Uterus (tissue), 4 donors: Measurements from ENCODE around the gene NDST4. TPM values are rescaled to one million over a fixed set of nuclear protein-coding genes. Genes with fewer than 3 reads are reported as not detected.

Experiments
- DNase-seq, 2 donors: peaks; one replicate each; pipeline ENCODE4 v3.0.0-alpha.2; 2019 to 2020
- H3K27ac ChIP-seq, 2 donors: fragments of 200-600 bp; sonication (generic); 1 replicate in 1 of 2; 2 replicates in 1 of 2; pipeline ENCODE4 v1.5.1; 2016 to 2018
- H3K27me3 ChIP-seq, 2 donors: fragments of 200-600 bp; sonication (generic); one replicate each; pipeline ENCODE4 v1.5.1; 2018 to 2019; ENCODE audit warnings: control low read depth in 1 of 2
- H3K36me3 ChIP-seq, 2 donors: fragments of 200-600 bp; sonication (generic); one replicate each; pipeline ENCODE4 v1.5.1; 2019; ENCODE audit warnings: control low read depth in 1 of 2
- H3K4me1 ChIP-seq, 2 donors: fragments of 200-600 bp; sonication (generic); one replicate each; pipeline ENCODE4 v1.5.1; 2018 to 2019; ENCODE audit warnings: control low read depth in 1 of 2
- H3K4me3 ChIP-seq, 2 donors: fragments of 200-600 bp; sonication (generic); 1 replicate in 1 of 2; 2 replicates in 1 of 2; pipeline ENCODE4 v1.5.1; 2018 to 2019; ENCODE audit warnings: mild to moderate bottlenecking in 1 of 2
- H3K9me3 ChIP-seq, 2 donors: fragments of 200-600 bp; sonication (generic); one replicate each; pipeline ENCODE4 v1.5.1; 2019; ENCODE audit warnings: control low read depth in 1 of 2
- POLR2A ChIP-seq, 2 donors: fragments of 450-650 bp; IDR thresholded peaks; one replicate each; pipeline ENCODE4 v1.6.1; 2016; ENCODE audit warnings: antibody characterized with exemption in 2 of 2, mild to moderate bottlenecking in 1 of 2, moderate library complexity in 1 of 2
- intact Hi-C: fragments of 100-400 bp; cut with DNase I; formaldehyde crosslinking; loops from one replicate; pipeline ENCODE4 v1.15.1; 2023; ENCODE audit warnings: low total_unique reads
- total RNA-seq, 4 donors: library from RNA; depleted of rRNA in 3 of 4; stranded (reverse); fragments of >200 nt in 3 of 4; gene quantifications; one replicate each; pipeline versions ENCODE4 v1.1.0 to v1.2.4, GENCODE V29; 2014 to 2023
- TF ChIP-seq, protein P1 (sequence below), 4 experiments: fragments of 200-600 bp in 2 of 4; fragments of 450-650 bp in 2 of 4; sonication (generic) in 2 of 4; IDR thresholded peaks; one replicate each; pipeline ENCODE4 v1.5.1; 2016 to 2019; ENCODE audit warnings: antibody characterized with exemption in 4 of 4, mild to moderate bottlenecking in 2 of 4, moderate library complexity in 1 of 4
- donor health status: DM: yes; HTN: yes; CAD: no.

Gene NDST4
- total RNA-seq, 4 donors from 2014 or later: 1.5 to 7.4 TPM; not detected in 2

DNA sequence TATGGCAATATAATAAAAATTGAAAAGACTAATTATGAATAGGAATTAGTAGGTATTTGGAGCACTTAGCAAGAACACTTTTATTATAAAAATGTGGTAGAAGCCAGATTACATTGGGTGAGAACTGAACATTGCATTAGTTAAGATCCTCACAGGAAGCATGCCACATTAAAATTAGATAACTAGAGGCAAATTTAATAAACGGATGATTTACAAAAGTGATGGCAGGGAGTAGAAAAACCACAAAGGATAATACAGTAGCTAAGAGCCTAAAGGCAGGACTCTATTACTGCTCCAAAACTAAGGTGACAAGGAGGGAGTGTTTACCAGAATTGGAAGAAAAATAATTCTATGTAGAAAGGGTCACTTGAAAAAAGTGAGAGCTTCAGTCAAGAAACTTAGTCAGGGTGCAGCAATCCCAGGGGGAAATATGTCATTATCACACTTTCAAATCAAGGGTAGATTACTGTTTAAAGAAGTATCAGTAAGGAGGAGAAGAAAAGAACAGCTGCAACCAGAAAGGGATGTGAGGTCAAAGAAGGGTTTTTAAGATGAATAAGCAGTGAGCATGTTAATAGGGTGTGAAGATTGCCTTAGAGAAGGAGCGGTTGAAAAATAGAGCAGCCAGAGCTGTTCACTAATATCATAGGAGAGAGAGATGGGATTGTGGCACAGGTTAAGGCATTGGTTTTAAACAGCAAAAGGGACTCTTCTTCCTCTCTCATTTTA, 84.6 kb downstream of the NDST4 start:
- Histone ChIP-seq H3K4me1 (no peaks in the 10 kb centered on the region), H3K9me3 (no peaks in the 10 kb centered on the region), H3K4me3 (no peak overlapping the region), H3K27ac (no peak overlapping the region), H3K36me3 (no peaks in the 10 kb centered on the region), H3K27me3 (no peaks in the 10 kb centered on the region)
- TF ChIP-seq, protein P1, sequence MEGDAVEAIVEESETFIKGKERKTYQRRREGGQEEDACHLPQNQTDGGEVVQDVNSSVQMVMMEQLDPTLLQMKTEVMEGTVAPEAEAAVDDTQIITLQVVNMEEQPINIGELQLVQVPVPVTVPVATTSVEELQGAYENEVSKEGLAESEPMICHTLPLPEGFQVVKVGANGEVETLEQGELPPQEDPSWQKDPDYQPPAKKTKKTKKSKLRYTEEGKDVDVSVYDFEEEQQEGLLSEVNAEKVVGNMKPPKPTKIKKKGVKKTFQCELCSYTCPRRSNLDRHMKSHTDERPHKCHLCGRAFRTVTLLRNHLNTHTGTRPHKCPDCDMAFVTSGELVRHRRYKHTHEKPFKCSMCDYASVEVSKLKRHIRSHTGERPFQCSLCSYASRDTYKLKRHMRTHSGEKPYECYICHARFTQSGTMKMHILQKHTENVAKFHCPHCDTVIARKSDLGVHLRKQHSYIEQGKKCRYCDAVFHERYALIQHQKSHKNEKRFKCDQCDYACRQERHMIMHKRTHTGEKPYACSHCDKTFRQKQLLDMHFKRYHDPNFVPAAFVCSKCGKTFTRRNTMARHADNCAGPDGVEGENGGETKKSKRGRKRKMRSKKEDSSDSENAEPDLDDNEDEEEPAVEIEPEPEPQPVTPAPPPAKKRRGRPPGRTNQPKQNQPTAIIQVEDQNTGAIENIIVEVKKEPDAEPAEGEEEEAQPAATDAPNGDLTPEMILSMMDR (IDR thresholded peaks at IDR 0.05): no peak
- TF ChIP-seq POLR2A (IDR thresholded peaks at IDR 0.05): no peak
- intact Hi-C loops: no loop called here
- no peak for DNase-seq

DNA sequence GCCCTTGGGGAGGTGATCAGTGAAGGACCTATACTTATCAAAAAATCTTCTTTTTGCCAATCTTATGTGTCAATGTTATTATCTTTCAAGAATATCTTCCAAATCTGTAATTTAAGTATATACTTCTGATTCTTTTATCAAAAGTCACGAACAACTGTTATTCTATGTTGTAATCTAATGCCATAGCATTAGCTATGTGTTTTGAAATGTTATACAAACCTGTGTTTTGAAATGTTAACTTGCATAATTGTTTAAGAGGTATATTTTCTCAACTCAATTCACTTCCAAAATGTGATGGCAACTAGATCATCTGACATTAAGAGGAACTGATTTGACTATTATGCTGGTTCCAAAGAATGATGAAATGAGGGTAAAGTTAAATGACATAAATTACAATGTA, 113.5 kb downstream of the NDST4 start:
- no peak overlapping the region for H3K27ac ChIP-seq
- no peaks in the 10 kb centered on the region for H3K36me3 ChIP-seq
- DNase-seq: no peak
- no peaks in the 10 kb centered on the region for H3K4me1 ChIP-seq
- H3K27me3 ChIP-seq: no peaks in the 10 kb centered on the region
- intact Hi-C loops: no loop called here
- no peak overlapping the region for H3K4me3 ChIP-seq
- TF ChIP-seq, protein P1 (IDR thresholded peaks at IDR 0.05): no peak
- TF ChIP-seq POLR2A (IDR thresholded peaks at IDR 0.05): no peak
- no peaks in the 10 kb centered on the region for H3K9me3 ChIP-seq

DNA sequence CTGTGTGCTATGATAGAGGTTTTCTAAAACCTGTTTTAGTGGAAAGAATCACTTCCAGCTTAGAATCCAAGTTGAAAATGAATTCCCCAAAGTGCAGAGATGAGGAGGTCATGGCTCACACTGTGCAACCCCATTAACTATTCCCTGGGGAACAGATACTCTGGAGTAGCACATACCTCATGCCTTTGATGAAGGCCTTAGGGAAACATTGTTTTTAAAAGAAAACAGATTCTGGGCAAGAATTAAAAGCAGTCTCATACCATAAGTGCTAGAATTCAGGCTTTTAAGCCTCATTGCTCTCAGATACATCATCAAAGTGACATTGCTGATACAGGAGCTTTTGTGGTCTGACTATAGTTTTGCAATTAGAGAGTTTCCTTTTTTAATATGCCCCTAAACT, 115.1 kb downstream of the NDST4 start:
- H3K27me3 ChIP-seq: no peaks in the 10 kb centered on the region
- TF ChIP-seq, protein P1 (IDR thresholded peaks at IDR 0.05): no peak
- no peak for TF ChIP-seq POLR2A (IDR thresholded peaks at IDR 0.05)
- DNase-seq: no peak
- no peak overlapping the region for H3K27ac ChIP-seq
- H3K4me1 ChIP-seq: no peaks in the 10 kb centered on the region
- intact Hi-C loops: no loop called here
- H3K36me3 ChIP-seq: no peaks in the 10 kb centered on the region
- H3K4me3 ChIP-seq: no peak overlapping the region
- H3K9me3 ChIP-seq: no peaks in the 10 kb centered on the region

DNA sequence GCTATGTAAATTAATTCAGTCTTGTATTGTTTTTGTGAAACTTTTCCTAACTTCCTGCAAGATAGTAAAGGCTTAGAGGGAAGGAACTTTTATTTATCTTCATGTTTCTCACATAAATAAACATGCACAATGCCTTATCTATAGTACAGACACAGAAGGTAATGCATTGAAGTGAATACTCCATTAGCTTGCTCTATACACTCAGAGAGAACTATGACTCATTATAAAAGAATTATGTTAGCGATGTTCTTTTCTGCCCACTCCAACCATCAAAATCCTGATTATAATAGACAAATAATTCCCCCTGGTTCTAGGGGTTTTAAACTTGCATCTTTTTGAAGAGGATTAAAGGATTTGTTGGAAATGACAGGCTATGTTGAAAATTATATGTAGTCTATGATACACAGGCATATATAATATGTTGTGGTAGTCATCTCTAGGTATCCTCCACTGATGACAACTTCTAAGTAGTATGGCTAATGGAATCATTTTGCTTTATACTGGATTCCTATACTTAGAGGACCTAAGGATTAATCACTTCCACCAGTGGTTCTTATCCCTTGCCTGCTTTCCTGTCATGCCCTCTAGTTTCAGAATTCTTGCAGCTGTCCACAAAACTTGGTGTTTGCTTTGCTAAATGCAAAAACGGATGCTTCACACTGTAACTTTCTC, 115.7 kb downstream of the NDST4 start:
- Histone ChIP-seq H3K4me3 (no peak overlapping the region), H3K36me3 (no peaks in the 10 kb centered on the region), H3K27me3 (no peaks in the 10 kb centered on the region), H3K9me3 (no peaks in the 10 kb centered on the region), H3K4me1 (no peaks in the 10 kb centered on the region), H3K27ac (no peak overlapping the region)
- TF ChIP-seq, protein P1 (IDR thresholded peaks at IDR 0.05): no peak
- TF ChIP-seq POLR2A (IDR thresholded peaks at IDR 0.05): no peak
- DNase-seq: no peak
- intact Hi-C loops: no loop called here

DNA sequence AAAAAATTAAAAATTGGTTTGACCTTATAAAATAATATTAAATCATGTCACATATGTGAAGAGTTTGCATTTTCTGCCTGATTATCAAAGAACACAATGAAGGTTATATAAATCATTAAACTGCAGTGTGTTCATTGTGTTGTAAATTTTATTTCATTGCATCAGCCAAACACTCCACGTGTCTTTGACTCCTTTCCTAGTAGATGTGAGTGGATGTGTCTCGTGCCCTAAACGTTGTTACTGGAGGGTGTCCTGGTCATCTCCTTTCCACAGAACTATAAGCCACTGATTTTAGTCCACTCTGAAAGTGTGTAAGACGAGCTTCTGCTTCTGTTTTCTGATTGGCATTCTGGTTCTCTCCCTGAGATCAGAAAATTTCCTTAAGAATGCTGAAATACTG, 127.3 kb downstream of the NDST4 start:
- H3K36me3 ChIP-seq: no peaks in the 10 kb centered on the region
- no peak overlapping the region for H3K4me3 ChIP-seq
- no peaks in the 10 kb centered on the region for H3K27me3 ChIP-seq
- no peaks in the 10 kb centered on the region for H3K4me1 ChIP-seq
- TF ChIP-seq POLR2A (IDR thresholded peaks at IDR 0.05): no peak
- intact Hi-C loops: no loop called here
- DNase-seq: no peak
- H3K9me3 ChIP-seq: no peaks in the 10 kb centered on the region
- no peak overlapping the region for H3K27ac ChIP-seq
